ENCODE results near the gene NOM1.

NOM1 gene

DNA sequence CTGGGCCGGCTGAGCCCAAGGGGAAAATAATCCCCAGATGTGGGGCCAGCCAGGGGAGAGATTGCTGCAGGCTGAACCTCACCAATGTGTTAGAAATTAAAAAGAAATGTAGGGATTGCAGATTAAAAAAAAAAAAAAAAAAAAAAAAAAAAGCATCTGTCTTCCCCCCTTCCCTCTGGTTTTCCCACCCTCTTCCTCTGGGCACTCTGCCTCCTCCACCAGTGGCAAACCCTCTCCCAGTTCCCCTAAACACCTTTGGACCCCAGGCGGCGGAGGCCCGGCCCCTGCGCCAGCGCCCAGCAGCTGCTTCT is 53.9 kb downstream of the NOM1 start:
- TF ChIP-seq REST (IDR thresholded peaks at IDR 0.05; ENCODE audit: insufficient read depth in 1 of 2, low read depth in 2 of 2, low read length in 2 of 2) (no peak), POLR2AphosphoS5 (IDR thresholded peaks at IDR 0.05; ENCODE audit: low read depth, low read length) (no peak), SIN3A (IDR thresholded peaks at IDR 0.05; ENCODE audit: borderline replicate concordance, insufficient read depth, low read length) (no peak), FOXP2 (optimal IDR thresholded peaks at IDR 0.05; ENCODE audit: borderline replicate concordance, extremely low read depth, extremely low read length, insufficient read depth) (no peak), TAF1 (IDR thresholded peaks at IDR 0.05; ENCODE audit: borderline replicate concordance, insufficient read depth, low read length) (no peak)

DNA sequence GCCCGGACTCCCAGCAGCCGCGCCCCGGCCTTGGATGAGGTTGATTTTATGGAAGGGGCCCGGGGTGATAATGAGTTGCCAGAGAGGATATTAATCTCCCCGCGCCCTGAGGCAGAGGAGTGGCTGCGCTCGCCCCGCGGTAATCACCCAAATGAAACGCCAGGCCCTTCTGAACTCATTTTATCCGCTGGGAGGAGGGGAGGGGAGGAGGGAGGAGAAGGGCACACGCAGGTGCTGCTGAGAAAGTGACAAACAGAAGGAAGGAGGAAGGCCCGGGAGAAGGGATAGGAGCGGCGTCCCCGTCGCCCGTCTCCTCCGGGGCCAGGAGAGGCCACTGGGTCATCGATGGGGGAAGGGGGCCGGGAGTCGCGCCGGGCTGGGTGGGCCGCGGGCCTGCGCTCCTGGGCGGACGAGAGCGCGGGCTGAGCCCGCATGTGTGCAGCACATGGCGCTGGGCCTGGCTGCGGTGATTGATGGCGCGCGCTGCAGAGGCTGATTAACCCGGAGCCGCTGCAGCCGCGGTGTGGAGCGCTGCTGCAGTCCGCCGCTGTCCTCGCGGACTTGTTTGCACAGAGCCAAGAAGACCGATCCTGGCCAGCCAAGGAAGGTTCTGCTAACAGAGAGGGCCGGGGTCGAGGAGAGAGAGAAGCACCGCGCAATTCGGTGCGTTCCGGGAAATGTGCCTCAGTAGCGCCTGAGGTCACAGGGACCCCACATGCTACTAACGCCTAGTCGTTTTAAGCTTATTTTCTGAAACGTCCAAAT is 54.4 kb downstream of the NOM1 start:
- no peak for TF ChIP-seq FOXP2 (optimal IDR thresholded peaks at IDR 0.05; ENCODE audit: borderline replicate concordance, extremely low read depth, extremely low read length, insufficient read depth)
- TF ChIP-seq POLR2AphosphoS5 (IDR thresholded peaks at IDR 0.05; ENCODE audit: low read depth, low read length), result no peak
- no peak for TF ChIP-seq REST (IDR thresholded peaks at IDR 0.05; ENCODE audit: insufficient read depth in 1 of 2, low read depth in 2 of 2, low read length in 2 of 2)
- TF ChIP-seq TAF1 (IDR thresholded peaks at IDR 0.05; ENCODE audit: borderline replicate concordance, insufficient read depth, low read length), result no peak
- no peak for TF ChIP-seq SIN3A (IDR thresholded peaks at IDR 0.05; ENCODE audit: borderline replicate concordance, insufficient read depth, low read length)

DNA sequence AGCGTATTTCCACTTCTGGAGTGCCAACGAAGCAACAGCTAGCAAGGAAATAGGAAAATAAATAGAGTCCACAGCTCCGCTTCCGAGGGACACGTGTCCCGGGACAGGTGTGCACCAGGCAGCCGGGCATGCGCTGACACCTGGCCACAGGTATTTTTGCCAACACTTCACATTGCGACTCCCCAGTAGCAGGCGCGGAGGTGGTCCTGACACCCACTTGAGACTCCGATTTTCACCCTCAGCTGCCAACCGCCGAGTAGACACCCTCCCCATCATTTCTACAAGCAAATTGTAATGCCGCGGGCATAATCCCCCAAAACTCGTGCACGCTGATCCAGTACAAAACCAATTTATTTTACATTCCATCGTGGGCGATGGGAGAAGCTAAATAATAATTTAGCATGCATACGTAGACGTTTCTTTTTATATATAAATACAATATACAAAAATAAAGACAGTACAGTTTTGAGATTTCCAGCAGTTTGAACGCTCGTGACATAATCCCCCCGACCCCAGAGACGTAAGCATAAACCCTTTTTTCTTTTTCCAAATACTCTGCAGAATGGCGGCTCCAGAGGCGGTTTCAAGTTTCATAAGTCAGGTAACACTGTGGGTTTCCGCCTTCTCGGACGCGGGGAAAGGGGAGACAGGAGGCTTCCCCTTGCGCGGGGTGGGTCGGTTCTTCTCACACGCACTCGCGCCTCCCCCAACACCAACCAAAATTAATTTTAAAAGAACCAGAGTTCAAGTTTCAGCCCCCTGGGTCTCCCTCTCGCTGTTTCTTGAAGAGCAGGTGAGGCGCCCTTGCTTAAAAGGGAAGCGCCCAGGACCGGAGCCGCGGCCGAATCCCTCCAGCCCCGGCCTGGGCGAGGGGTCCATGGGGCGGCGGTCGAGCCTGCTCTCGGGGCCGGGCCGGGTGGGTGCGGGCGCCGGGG is 55.3 kb downstream of the NOM1 start:
- TF ChIP-seq TAF1 (IDR thresholded peaks at IDR 0.05; ENCODE audit: borderline replicate concordance, insufficient read depth, low read length) (no peak), FOXP2 (optimal IDR thresholded peaks at IDR 0.05; ENCODE audit: borderline replicate concordance, extremely low read depth, extremely low read length, insufficient read depth) (no peak), SIN3A (IDR thresholded peaks at IDR 0.05; ENCODE audit: borderline replicate concordance, insufficient read depth, low read length) (no peak), POLR2AphosphoS5 (IDR thresholded peaks at IDR 0.05; ENCODE audit: low read depth, low read length) (no peak), REST (IDR thresholded peaks at IDR 0.05; ENCODE audit: insufficient read depth in 1 of 2, low read depth in 2 of 2, low read length in 2 of 2) (no peak)

GRCh38 chr7:157005456-157006204 is 56.1 kb downstream of the NOM1 start:
- TF ChIP-seq FOXP2 (optimal IDR thresholded peaks at IDR 0.05; ENCODE audit: borderline replicate concordance, extremely low read depth, extremely low read length, insufficient read depth) (no peak), TAF1 (IDR thresholded peaks at IDR 0.05; ENCODE audit: borderline replicate concordance, insufficient read depth, low read length) (no peak), SIN3A (IDR thresholded peaks at IDR 0.05; ENCODE audit: borderline replicate concordance, insufficient read depth, low read length) (no peak), POLR2AphosphoS5 (IDR thresholded peaks at IDR 0.05; ENCODE audit: low read depth, low read length) (no peak), REST (IDR thresholded peaks at IDR 0.05; ENCODE audit: insufficient read depth in 1 of 2, low read depth in 2 of 2, low read length in 2 of 2) (no peak)

Measured in PFSK-1 (cell line).